SK-N-SH treated with all-trans-retinoic acid at 6 μM for 48 hours (cell line): ENCODE results near the gene XPO1.

Experiments used
- ATAC-seq: fragments of 200-7000 bp; cut with Tn5 transposase; 3 replicates; pipeline ENCODE4 v1.9.1; 2020; ENCODE audit warnings: mild to moderate bottlenecking, moderate library complexity
- ARNTL ChIP-seq: fragments of 450-650 bp; formaldehyde crosslinking; IDR thresholded peaks from 2 replicates; pipeline ENCODE4 v1.5.0; 2020; ENCODE audit warnings: low read depth, mild to moderate bottlenecking, moderate library complexity, borderline replicate concordance
- BACH2 ChIP-seq: fragments of 250-450 bp; sonication (Bioruptor Pico); IDR thresholded peaks from 2 replicates; pipeline ENCODE4 v1.9.0; 2021; ENCODE audit warnings: mild to moderate bottlenecking, borderline replicate concordance
- CREB5 ChIP-seq: fragments of 250-450 bp; sonication (Bioruptor Pico); IDR thresholded peaks from 2 replicates; pipeline ENCODE4 v1.5.1; 2020; ENCODE audit warnings: low read depth, mild to moderate bottlenecking, moderate library complexity
- CSDC2 ChIP-seq: fragments of 250-450 bp; sonication (Bioruptor Pico); IDR thresholded peaks from 2 replicates; pipeline ENCODE4 v1.5.0; 2020; ENCODE audit warnings: mild to moderate bottlenecking, moderate library complexity
- CSRNP3 ChIP-seq: fragments of 250-450 bp; sonication (Bioruptor Pico); IDR thresholded peaks from 2 replicates; pipeline ENCODE4 v1.5.1; 2021; ENCODE audit warnings: mild to moderate bottlenecking, moderate library complexity
- ESRRG ChIP-seq: fragments of 250-450 bp; sonication (Bioruptor Pico); IDR thresholded peaks from 2 replicates; pipeline ENCODE4 v1.6.1; 2021; ENCODE audit warnings: mild to moderate bottlenecking
- GLIS3 ChIP-seq: fragments of 250-450 bp; sonication (Bioruptor Pico); IDR thresholded peaks from 2 replicates; pipeline ENCODE4 v1.5.0; 2020; ENCODE audit warnings: mild to moderate bottlenecking, moderate library complexity
- ISL1 ChIP-seq: fragments of 250-450 bp; sonication (Bioruptor Pico); IDR thresholded peaks from 2 replicates; pipeline ENCODE4 v2.1.2; 2022; ENCODE audit warnings: mild to moderate bottlenecking, moderate library complexity
- OSR1 ChIP-seq: fragments of 250-450 bp; sonication (Bioruptor Pico); IDR thresholded peaks from 2 replicates; pipeline ENCODE4 v1.8.0; 2022; ENCODE audit warnings: moderate library complexity, mild to moderate bottlenecking, inconsistent platforms
- PATZ1 ChIP-seq: fragments of 250-450 bp; sonication (Bioruptor Pico); IDR thresholded peaks from 2 replicates; pipeline ENCODE4 v1.8.0; 2020; ENCODE audit warnings: mild to moderate bottlenecking, moderate library complexity, borderline replicate concordance
- POU6F1 ChIP-seq: fragments of 250-450 bp; sonication (Bioruptor Pico); IDR thresholded peaks from 2 replicates; pipeline ENCODE4 v1.8.0; 2021; ENCODE audit warnings: low read depth, mild to moderate bottlenecking, moderate library complexity, borderline replicate concordance
- RARB ChIP-seq: fragments of 250-450 bp; sonication (Bioruptor Pico); IDR thresholded peaks from 2 replicates; pipeline ENCODE4 v1.8.0; 2021; ENCODE audit warnings: mild to moderate bottlenecking, moderate library complexity
- SNAI2 ChIP-seq: fragments of 250-450 bp; sonication (Bioruptor Pico); IDR thresholded peaks from 2 replicates; pipeline ENCODE4 v1.5.0; 2020; ENCODE audit warnings: mild to moderate bottlenecking, moderate library complexity
- TCF4 ChIP-seq: fragments of 250-450 bp; sonication (Bioruptor Pico); IDR thresholded peaks from 2 replicates; pipeline ENCODE4 v1.8.0; 2021; ENCODE audit warnings: mild to moderate bottlenecking, moderate library complexity, borderline replicate concordance
- TOX ChIP-seq: fragments of 250-450 bp; sonication (Bioruptor Pico); IDR thresholded peaks from 2 replicates; pipeline ENCODE4 v1.8.0; 2021; ENCODE audit warnings: mild to moderate bottlenecking, moderate library complexity, borderline replicate concordance
- TSHZ2 ChIP-seq: fragments of 250-450 bp; sonication (Bioruptor Pico); IDR thresholded peaks from 2 replicates; pipeline ENCODE4 v1.5.0; 2020; ENCODE audit warnings: mild to moderate bottlenecking, moderate library complexity
- ZC3H10 ChIP-seq: fragments of 250-450 bp; sonication (Bioruptor Pico); IDR thresholded peaks from 2 replicates; pipeline ENCODE4 v1.5.1; 2021; ENCODE audit warnings: mild to moderate bottlenecking, moderate library complexity
- ZFP3 ChIP-seq: fragments of 250-450 bp; sonication (Bioruptor Pico); IDR thresholded peaks from 2 replicates; pipeline ENCODE4 v1.5.0; 2020; ENCODE audit warnings: mild to moderate bottlenecking, moderate library complexity
- ZFP30 ChIP-seq: fragments of 450-650 bp; formaldehyde crosslinking; IDR thresholded peaks from 2 replicates; pipeline ENCODE4 v1.5.0; 2022; ENCODE audit warnings: mild to moderate bottlenecking, moderate library complexity
- ZNF565 ChIP-seq: fragments of 450-650 bp; formaldehyde crosslinking; conservative IDR thresholded peaks from 2 replicates; pipeline ENCODE4 v1.5.0; 2020; ENCODE audit warnings: low read depth, mild to moderate bottlenecking, moderate library complexity
- ZNF70 ChIP-seq: fragments of 450-650 bp; formaldehyde crosslinking; IDR thresholded peaks from 2 replicates; pipeline ENCODE4 v1.5.0; 2020; ENCODE audit warnings: mild to moderate bottlenecking, moderate library complexity
- ZNF8 ChIP-seq: fragments of 450-650 bp; formaldehyde crosslinking; IDR thresholded peaks from 2 replicates; pipeline ENCODE4 v1.5.0; 2020; ENCODE audit warnings: mild to moderate bottlenecking, moderate library complexity

The XPO1 gene

GRCh38 chr2:61439241-61440002 is 98.7 kb downstream of the XPO1 start:
- ATAC-seq: no peak
- TF ChIP-seq ZNF565 (CRISPR knock-in tag): no peak
- no peak for TF ChIP-seq GLIS3
- no peak for TF ChIP-seq CSDC2
- TF ChIP-seq ZFP3 (CRISPR knock-in tag): no peak
- no peak for TF ChIP-seq ARNTL
- TF ChIP-seq OSR1: no peak
- no peak for TF ChIP-seq CREB5 (CRISPR knock-in tag)
- no peak for TF ChIP-seq BACH2 (CRISPR knock-in tag)
- TF ChIP-seq POU6F1 (CRISPR knock-in tag): no peak
- no peak for TF ChIP-seq ESRRG (CRISPR knock-in tag)
- no peak for TF ChIP-seq ZNF70
- no peak for TF ChIP-seq TSHZ2

GRCh38 chr2:61438670-61439069 is 99.5 kb downstream of the XPO1 start:
- no peak for ATAC-seq
- TF ChIP-seq OSR1 (no peak), ZC3H10 (CRISPR knock-in tag) (no peak), SNAI2 (CRISPR knock-in tag) (no peak)

- no peak for TF ChIP-seq TOX
- TF ChIP-seq ZFP3 (CRISPR knock-in tag): no peak
- TF ChIP-seq ESRRG (CRISPR knock-in tag): no peak
- TF ChIP-seq SNAI2 (CRISPR knock-in tag): no peak
- no peak for TF ChIP-seq ZNF8 (CRISPR knock-in tag)
- TF ChIP-seq ARNTL: no peak
- no peak for TF ChIP-seq GLIS3
- no peak for TF ChIP-seq ZNF565 (CRISPR knock-in tag)
- TF ChIP-seq POU6F1 (CRISPR knock-in tag): no peak
- no peak for TF ChIP-seq CSDC2
- no peak for ATAC-seq
Observed at GRCh38 chr2:61437170-61437569, 101.0 kb downstream of the XPO1 start.

- TF ChIP-seq CSRNP3 (CRISPR knock-in tag) (no peak), SNAI2 (CRISPR knock-in tag) (no peak), RARB (CRISPR knock-in tag) (no peak), PATZ1 (no peak), BACH2 (CRISPR knock-in tag) (no peak), ZNF565 (CRISPR knock-in tag) (no peak), ZFP30 (CRISPR knock-in tag) (no peak), TOX (no peak), ZFP3 (CRISPR knock-in tag) (no peak), CREB5 (CRISPR knock-in tag) (no peak), ZNF8 (CRISPR knock-in tag) (no peak), ARNTL (no peak), TCF4 (CRISPR knock-in tag) (no peak), ISL1 (CRISPR knock-in tag) (no peak)
- ATAC-seq: no peak
Observed at GRCh38 chr2:61436092-61436491, 102.1 kb downstream of the XPO1 start.
